GM19351 (cell line): ENCODE data around the gene ACAD9.

ENCODE experiments used
- ATAC-seq: cut with Tn5 transposase; IDR thresholded peaks from one replicate; pipeline ENCODE4 v1.9.1; 2021; ENCODE audit warnings: mild to moderate bottlenecking, moderate library complexity; ENCODE audit not compliant: unreplicated experiment

Gene ACAD9

GRCh38 chr3:128933213-128933921 is 53.9 kb downstream of the ACAD9 start:
- no peak for ATAC-seq

GRCh38 chr3:128933922-128934253 is 54.5 kb downstream of the ACAD9 start:
- no peak for ATAC-seq

GRCh38 chr3:128935922-128936321 is 56.5 kb downstream of the ACAD9 start:
- no peak for ATAC-seq

- no peak for ATAC-seq
These were observed 56.9 kb downstream of the ACAD9 start for GRCh38 chr3:128936341-128936740.

GRCh38 chr3:128940252-128940651 is 60.8 kb downstream of the ACAD9 start:
- ATAC-seq: no peak

GRCh38 chr3:128942161-128942952 is 62.9 kb downstream of the ACAD9 start:
- ATAC-seq: no peak

- ATAC-seq: no peak
These were observed 65.8 kb downstream of the ACAD9 start for GRCh38 chr3:128945041-128945877.

- no peak for ATAC-seq
These were observed 66.4 kb downstream of the ACAD9 start for GRCh38 chr3:128945878-128946175.

GRCh38 chr3:128946411-128946810 is 67.0 kb downstream of the ACAD9 start:
- ATAC-seq: no peak

- no peak for ATAC-seq
These were observed 69.7 kb downstream of the ACAD9 start for GRCh38 chr3:128949158-128949557.

GRCh38 chr3:128950223-128950938 is 71.0 kb downstream of the ACAD9 start:
- no peak for ATAC-seq

GRCh38 chr3:128956440-128956839 is 77.0 kb downstream of the ACAD9 start:
- ATAC-seq: no peak
